ENCODE results near the gene KLF15. TPM values are rescaled to one million over a fixed set of nuclear protein-coding genes. Genes with fewer than 3 reads are reported as not detected.

Gene KLF15
- total and polyA plus RNA-seq, 2 of the 8 experiments (the other 6 are each of a cell fraction or from before 2014, with no cell fraction given) = 15.7 to 19.5 TPM

DNA sequence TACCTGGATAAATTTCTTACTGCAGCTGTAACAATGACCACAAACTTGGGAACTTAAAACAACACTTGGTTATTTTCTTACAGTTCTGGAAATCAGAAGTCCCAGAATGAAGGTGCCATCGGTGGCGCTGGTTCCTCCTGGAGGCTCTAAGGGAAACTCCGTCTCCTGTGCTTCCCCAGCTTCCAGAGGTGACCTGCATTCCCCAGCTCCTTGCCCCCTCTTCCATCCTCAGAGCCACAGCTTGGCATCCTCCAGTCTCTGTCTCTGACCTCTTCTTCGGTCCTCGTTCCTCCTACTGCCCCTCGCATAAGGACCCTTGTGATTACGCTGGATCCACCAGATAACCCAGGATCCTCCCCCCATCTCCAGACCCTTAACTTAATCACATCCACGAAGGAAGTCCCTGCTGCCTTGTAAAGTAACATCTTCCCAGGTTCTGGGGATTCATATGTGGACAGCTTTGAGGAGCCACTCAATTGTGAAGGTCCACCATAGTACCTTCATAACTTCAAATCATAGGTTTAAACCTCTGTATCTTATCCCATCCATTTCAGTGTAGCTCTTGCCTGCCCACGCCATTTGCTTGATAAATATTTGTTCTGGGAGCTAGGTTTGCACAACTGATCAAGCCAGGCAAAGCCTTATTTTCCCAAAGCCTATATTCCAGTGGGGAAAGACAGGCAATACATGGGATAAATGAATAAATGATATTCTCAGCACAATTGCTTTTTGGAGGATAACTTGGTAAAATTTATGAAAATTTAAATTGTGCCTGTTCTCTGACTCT is 34.8 kb downstream of the KLF15 start:
- Histone ChIP-seq H3K27me3 (replicated peaks in 1 of 4; ENCODE audit: control insufficient read depth in 3 of 4, extremely low read depth in 1 of 4, insufficient read depth in 3 of 4, low read length in 3 of 4) (no peaks in the 10 kb centered on the region; a peak in 1 of 7 replicates), H3K4me2 (ENCODE audit: insufficient read depth in 1 of 2, low read depth in 2 of 2, low read length in 2 of 2) (no peak overlapping the region), H2AFZ (ENCODE audit: low read length) (no peak overlapping the region), H3K56ac (replicated peaks; ENCODE audit: insufficient read length, low read depth, low read length) (no peak overlapping the region), H4K8ac (ENCODE audit: extremely low read depth, insufficient read depth, low read length) (no peak overlapping the region; the same call in 1 of the 2 replicates), H2AK5ac (ENCODE audit: low read depth, low read length) (no peak overlapping the region), H3K79me1 (ENCODE audit: low read depth, low read length) (no peaks in the 10 kb centered on the region), H2BK12ac (ENCODE audit: low read depth, low read length) (no peak overlapping the region), H2BK20ac (ENCODE audit: low read length) (no peak overlapping the region), H3K18ac (ENCODE audit: extremely low read depth, low read length) (no peak overlapping the region), H3K9ac (replicated peaks in 1 of 4; ENCODE audit: extremely low read depth in 1 of 4, low read depth in 3 of 4, low read length in 3 of 4) (no peak overlapping the region), H3K4me1 (replicated peaks in 1 of 4; ENCODE audit: control insufficient read depth in 3 of 4, insufficient read depth in 4 of 4, low read length in 3 of 4) (no peaks in the 10 kb centered on the region), H3K14ac (ENCODE audit: insufficient read length) (no peak overlapping the region), H4K20me1 (replicated peaks in 1 of 2; ENCODE audit: control insufficient read depth in 1 of 2, insufficient read depth in 2 of 2, low read length in 2 of 2) (no peaks in the 10 kb centered on the region), H3K36me3 (ENCODE audit: control insufficient read depth in 2 of 4, insufficient read depth in 4 of 4, low read length in 3 of 4) (no peaks in the 10 kb centered on the region), H4K91ac (replicated peaks; ENCODE audit: insufficient read length, low read length) (no peak overlapping the region), H3K79me2 (ENCODE audit: control insufficient read depth in 1 of 2, insufficient read depth in 2 of 2, low read length in 2 of 2) (no peaks in the 10 kb centered on the region), H3K23ac (ENCODE audit: insufficient read length) (no peak overlapping the region), H4K5ac (ENCODE audit: insufficient read length, low read depth, low read length) (no peak overlapping the region), H3K4me3 (ENCODE audit: extremely low read depth in 1 of 4, insufficient read depth in 2 of 4, low read depth in 3 of 4, low read length in 4 of 4) (no peak overlapping the region), H2BK120ac (replicated peaks; ENCODE audit: low read depth, low read length) (no peak overlapping the region), H3K23me2 (ENCODE audit: low read depth, low read length) (no peaks in the 10 kb centered on the region), H2BK5ac (ENCODE audit: low read depth, low read length) (no peak overlapping the region), H2BK15ac (ENCODE audit: low read length) (no peak overlapping the region), H3K27ac (ENCODE audit: low read depth, low read length) (no peak overlapping the region), H3K4ac (replicated peaks; ENCODE audit: insufficient read length, low read depth, low read length) (no peak overlapping the region), H3K9me3 (ENCODE audit: insufficient read depth in 2 of 2, low read depth in 1 of 2, low read length in 1 of 2) (0 out of 4 replicates have a peak, but pooled peaks cover 0 to 2% of the 10 kb centered on the region in 2 experiments)
- no peak for FAIRE-seq
- 90% methylated on average over 9 of the region's 9 CpGs; no CpG with 5 or more reads in 1 of the 2 experiments for WGBS, 2 experiments (ENCODE audit: extremely low coverage in 1 of 2, insufficient coverage in 1 of 2, insufficient read length in 1 of 2, insufficient replicate concordance in 2 of 2, low coverage in 1 of 2, low lambda C conversion rate in 2 of 2, missing lambda C conversion rate in 1 of 2)
- ChIA-PET CTCF (ENCODE audit: partially characterized antibody) (no interaction called here), POLR2A (ENCODE audit: partially characterized antibody) (no interaction called here)
- DNase-seq (ENCODE audit: low read depth in 1 of 2, low spot score in 2 of 2) = no peak
- TF ChIP-seq SAP30 (IDR thresholded peaks at IDR 0.05; ENCODE audit: insufficient read depth, insufficient replicate concordance, low read length) (no peak), EZH2 (IDR thresholded peaks at IDR 0.05; ENCODE audit: low read depth, low read length, severe bottlenecking) (no peak), RNF2 (IDR thresholded peaks at IDR 0.05; ENCODE audit: borderline replicate concordance, low read depth, low read length, missing control alignments, poor library complexity, severe bottlenecking) (no peak), SIN3A (conservative IDR thresholded peaks at IDR 0.05 in 1 of 2, IDR thresholded peaks at IDR 0.05 in 1 of 2; ENCODE audit: low read depth in 1 of 2, low read length in 2 of 2) (no peak), CREB1 (IDR thresholded peaks at IDR 0.05) (no peak), YY1 (IDR thresholded peaks at IDR 0.05; ENCODE audit: low read depth, low read length) (no peak), NRF1 (IDR thresholded peaks at IDR 0.05; ENCODE audit: low read depth, low read length) (no peak), TBP (IDR thresholded peaks at IDR 0.05; ENCODE audit: low read depth, low read length) (no peak)
- TF ChIP-seq, protein P1, sequence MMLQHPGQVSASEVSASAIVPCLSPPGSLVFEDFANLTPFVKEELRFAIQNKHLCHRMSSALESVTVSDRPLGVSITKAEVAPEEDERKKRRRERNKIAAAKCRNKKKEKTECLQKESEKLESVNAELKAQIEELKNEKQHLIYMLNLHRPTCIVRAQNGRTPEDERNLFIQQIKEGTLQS (IDR thresholded peaks at IDR 0.05; ENCODE audit: insufficient read depth, low read depth, low read length) = no peak

Measured in H1 (cell line).